GM06990 (cell line): ENCODE results near the gene MB21D2.
"Not testable (repeated sequence)": the region's sequence is repeated elsewhere in the genome, so short reads cannot be mapped to it uniquely, and the experiment has no call there.

ENCODE experiments used
- DNase-seq: peaks from one replicate; pipeline ENCODE4 v3.0.0-alpha.2; 2011; ENCODE audit not compliant: insufficient read length; ENCODE audit errors: extremely low read depth
- H3K27me3 ChIP-seq: replicated peaks from 2 replicates; pipeline ENCODE4 v1.6.0; 2011; ENCODE audit warnings: low read length; ENCODE audit not compliant: control insufficient read depth, insufficient read depth
- H3K36me3 ChIP-seq: 2 replicates; pipeline ENCODE4 v1.5.1; 2011; ENCODE audit warnings: low read length; ENCODE audit not compliant: control insufficient read depth, insufficient read depth
- H3K4me3 ChIP-seq: replicated peaks from 2 replicates; pipeline ENCODE4 v1.5.1; 2011; ENCODE audit warnings: low read depth, mild to moderate bottlenecking, control low read depth, low read length
- TF ChIP-seq, protein P1 (sequence below): IDR thresholded peaks from 2 replicates; pipeline ENCODE4 v1.5.1; 2011; ENCODE audit warnings: low read length, control low read depth, mild to moderate bottlenecking, inconsistent platforms; ENCODE audit not compliant: insufficient read depth, poor library complexity, severe bottlenecking

The MB21D2 gene

DNA sequence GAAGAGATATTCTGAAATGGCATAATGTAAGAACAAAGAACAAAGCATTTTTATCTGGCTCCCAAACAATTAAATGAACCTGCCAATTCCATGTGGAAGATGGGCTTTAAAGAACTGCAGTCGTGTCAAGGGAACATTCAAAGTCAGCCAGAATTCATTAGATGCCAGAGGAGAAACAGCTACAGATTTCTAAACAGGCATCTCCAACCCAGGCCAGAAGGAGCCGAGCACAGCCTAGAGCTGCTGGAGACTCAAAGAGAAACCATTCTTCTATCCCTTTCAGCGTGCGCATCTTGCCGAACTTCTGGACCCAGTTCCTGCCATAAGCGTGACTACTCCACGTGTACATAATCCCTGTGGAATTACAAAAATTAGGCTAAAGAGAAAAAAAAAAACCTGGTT, 60.4 kb downstream of the MB21D2 start:
- no peaks in the 10 kb centered on the region for H3K27me3 ChIP-seq
- H3K4me3 ChIP-seq = no peak overlapping the region
- DNase-seq = no peak
- no peaks in the 10 kb centered on the region for H3K36me3 ChIP-seq
- TF ChIP-seq, protein P1, sequence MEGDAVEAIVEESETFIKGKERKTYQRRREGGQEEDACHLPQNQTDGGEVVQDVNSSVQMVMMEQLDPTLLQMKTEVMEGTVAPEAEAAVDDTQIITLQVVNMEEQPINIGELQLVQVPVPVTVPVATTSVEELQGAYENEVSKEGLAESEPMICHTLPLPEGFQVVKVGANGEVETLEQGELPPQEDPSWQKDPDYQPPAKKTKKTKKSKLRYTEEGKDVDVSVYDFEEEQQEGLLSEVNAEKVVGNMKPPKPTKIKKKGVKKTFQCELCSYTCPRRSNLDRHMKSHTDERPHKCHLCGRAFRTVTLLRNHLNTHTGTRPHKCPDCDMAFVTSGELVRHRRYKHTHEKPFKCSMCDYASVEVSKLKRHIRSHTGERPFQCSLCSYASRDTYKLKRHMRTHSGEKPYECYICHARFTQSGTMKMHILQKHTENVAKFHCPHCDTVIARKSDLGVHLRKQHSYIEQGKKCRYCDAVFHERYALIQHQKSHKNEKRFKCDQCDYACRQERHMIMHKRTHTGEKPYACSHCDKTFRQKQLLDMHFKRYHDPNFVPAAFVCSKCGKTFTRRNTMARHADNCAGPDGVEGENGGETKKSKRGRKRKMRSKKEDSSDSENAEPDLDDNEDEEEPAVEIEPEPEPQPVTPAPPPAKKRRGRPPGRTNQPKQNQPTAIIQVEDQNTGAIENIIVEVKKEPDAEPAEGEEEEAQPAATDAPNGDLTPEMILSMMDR = no peak

DNA sequence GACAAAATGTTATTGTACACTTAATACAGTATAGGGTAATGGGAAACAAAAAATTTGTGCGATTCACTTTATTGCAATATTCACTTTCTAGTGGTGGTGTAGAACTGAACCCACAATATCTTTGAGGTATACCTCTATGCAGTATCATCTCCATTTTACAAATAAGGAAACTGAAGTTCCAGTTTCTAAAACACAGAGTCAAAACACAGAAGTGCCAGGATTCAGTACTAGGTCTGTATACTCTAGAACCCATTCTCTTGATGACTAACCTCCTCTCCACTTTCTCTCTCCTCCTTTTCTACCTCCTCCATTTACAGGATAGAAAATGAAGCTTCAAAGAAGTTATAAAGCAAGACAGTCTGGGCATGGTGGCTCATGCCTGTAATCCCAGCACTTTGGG, 62.2 kb downstream of the MB21D2 start:
- TF ChIP-seq, protein P1 = no peak

DNA sequence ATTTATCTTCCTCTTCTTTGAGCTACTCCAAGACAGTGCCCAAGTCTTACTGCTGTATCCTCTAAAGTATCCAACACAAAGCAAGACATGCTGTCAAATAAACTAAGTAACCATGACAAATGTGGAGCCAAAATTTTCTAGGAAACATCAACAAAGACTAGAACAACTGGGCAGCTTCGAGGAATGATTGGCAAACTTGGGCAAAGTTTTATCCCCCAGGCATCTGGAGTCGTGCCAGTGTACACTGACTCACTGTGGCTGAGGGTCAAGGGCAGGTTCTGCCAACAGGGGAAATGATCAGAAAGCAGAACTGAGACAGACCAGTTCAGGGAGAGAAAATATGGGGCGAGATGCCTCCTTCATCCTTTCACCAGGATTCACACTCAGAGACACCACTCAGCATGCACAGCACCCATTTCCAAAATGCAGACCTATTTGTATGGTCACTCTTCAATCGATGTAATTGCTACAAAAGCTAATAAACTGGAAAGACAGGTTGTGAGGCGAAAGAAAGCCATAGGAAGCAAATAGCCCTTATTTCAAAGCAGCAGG, 65.8 kb downstream of the MB21D2 start:
- Histone ChIP-seq H3K36me3 (no peaks in the 10 kb centered on the region), H3K4me3 (no peak overlapping the region), H3K27me3 (no peaks in the 10 kb centered on the region)
- no peak for DNase-seq
- TF ChIP-seq, protein P1 = no peak

More for the DNA sequence above, 62.2 kb downstream of the MB21D2 start:
- Histone ChIP-seq H3K27me3 (no peaks in the 10 kb centered on the region), H3K4me3 (no peak overlapping the region), H3K36me3 (no peaks in the 10 kb centered on the region)
- no peak for DNase-seq

DNA sequence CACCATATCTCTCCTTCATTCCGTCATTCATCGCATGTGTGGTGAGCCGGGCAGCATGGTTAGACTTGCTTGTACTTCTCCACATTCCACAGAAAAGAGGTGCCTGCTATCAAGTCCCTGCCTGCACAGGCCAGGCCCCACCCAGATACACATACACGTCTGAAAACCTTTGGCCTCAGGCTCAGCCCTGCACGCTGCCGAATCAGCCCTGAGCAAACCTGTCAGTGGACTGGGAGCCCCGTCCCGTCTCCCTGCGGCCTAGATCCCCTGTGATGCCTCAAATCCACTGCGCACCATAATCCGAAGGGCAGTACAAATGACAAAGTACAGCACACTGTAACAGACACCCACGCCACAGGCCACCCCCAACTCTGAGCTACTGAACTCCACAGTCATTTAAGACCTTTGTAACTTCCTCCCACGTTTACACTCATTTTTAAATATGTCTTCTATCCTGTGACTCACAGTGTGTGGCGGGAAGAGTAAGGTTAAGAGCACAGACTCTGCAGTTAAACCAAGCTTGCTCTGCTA, 67.1 kb downstream of the MB21D2 start:
- DNase-seq = peak; percentile 79

DNA sequence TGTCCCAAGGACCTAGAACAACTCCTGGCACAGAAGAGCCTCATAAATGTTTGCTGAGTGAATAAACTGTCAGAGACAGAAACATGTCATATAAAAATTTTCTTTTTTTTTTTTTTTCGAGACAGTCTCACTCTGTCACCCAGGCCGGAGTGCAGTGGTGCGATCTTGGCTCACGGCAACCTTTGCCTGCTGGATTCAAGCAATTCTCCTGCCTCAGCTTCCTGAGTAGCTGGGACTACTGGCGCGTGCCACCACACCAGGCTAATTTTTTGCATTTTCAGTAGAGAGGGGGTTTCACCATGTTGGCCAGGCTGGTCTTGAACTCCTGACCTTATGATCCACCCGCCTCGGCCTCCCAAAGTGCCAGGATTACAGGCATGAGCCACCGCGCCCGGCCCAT, 67.8 kb downstream of the MB21D2 start:
- not testable (repeated sequence) for H3K36me3 ChIP-seq, DNase-seq, H3K27me3 ChIP-seq
- peak overlapping the region; percentile 53 for H3K4me3 ChIP-seq

More for the DNA sequence above, 67.1 kb downstream of the MB21D2 start:
- TF ChIP-seq, protein P1 = no peak
- Histone ChIP-seq H3K36me3 (no peaks in the 10 kb centered on the region), H3K4me3 (peak overlapping the region; percentile 53), H3K27me3 (no peaks in the 10 kb centered on the region)

DNA sequence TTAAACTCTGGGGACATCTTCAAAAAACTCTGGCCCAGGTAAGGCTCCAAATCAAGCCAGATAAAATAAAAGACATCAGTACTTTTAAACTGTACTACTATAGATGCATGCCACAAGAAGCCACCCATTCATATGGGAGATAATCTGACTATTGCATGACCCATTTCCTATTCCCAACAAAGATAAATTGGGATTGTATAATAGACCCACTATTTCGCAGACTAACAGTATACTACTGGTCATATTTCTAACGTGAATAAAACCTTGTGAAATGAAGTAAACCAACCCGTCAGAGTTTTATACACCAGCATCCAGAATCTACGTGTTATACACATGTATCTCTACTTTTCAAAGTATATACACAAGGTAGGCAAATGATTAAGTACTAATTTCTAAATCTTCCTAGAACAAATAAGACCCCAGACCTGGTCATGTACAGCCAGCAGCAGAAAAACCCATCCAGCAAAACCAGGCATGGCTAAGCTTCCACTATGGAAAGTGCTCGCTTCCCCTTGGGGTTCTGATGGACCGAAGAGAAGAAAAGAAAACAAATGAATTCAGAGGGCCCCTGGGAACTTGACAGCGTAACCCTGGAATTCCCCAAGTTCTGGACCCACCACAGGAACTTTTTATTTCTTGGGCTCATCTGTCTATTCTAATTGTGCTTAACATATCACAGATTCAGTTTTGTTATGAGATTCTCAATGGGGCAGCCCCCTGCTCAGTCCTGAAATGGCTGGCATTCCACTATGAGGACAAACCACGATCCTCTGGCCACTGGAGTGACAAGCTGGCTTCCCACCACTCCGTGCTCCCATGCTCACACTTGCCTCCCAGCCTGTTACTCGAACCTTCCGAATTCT, 69.1 kb downstream of the MB21D2 start:
- no peaks in the 10 kb centered on the region for H3K36me3 ChIP-seq
- TF ChIP-seq, protein P1 = no peak
- peak overlapping the region; percentile 46 for H3K4me3 ChIP-seq
- H3K27me3 ChIP-seq = no peaks in the 10 kb centered on the region
- DNase-seq = peak; percentile 72
